ENCODE results near the gene CTCFL.
"Not testable (repeated sequence)": the region's sequence is repeated elsewhere in the genome, so short reads cannot be mapped to it uniquely, and the experiment has no call there.

CTCFL gene

GRCh38 chr20:57507477-57507876 lies 17.5 kb downstream of the CTCFL start:
- no peak for DNase-seq (ENCODE audit: low read depth)

- DNase-seq (ENCODE audit: low read depth): no peak
Measured at GRCh38 chr20:57505979-57506378, 19.0 kb downstream of the CTCFL start.

GRCh38 chr20:57504411-57504810 lies 20.5 kb downstream of the CTCFL start:
- no peak for DNase-seq (ENCODE audit: low read depth)

GRCh38 chr20:57503035-57503658 lies 21.8 kb downstream of the CTCFL start:
- DNase-seq (ENCODE audit: low read depth): no peak

GRCh38 chr20:57502336-57502700 lies 22.6 kb downstream of the CTCFL start:
- DNase-seq (ENCODE audit: low read depth): no peak

GRCh38 chr20:57501461-57502335 lies 23.2 kb downstream of the CTCFL start:
- no peak for DNase-seq (ENCODE audit: low read depth)

- no peak for DNase-seq (ENCODE audit: low read depth)
Measured at GRCh38 chr20:57500962-57501361, 24.0 kb downstream of the CTCFL start.

GRCh38 chr20:57500235-57500634 lies 24.7 kb downstream of the CTCFL start:
- no peak for DNase-seq (ENCODE audit: low read depth)

- DNase-seq (ENCODE audit: low read depth): no peak
Measured at GRCh38 chr20:57499676-57500075, 25.3 kb downstream of the CTCFL start.

- no peak for DNase-seq (ENCODE audit: low read depth)
Measured at GRCh38 chr20:57498425-57499400, 26.2 kb downstream of the CTCFL start.

- DNase-seq (ENCODE audit: low read depth): no peak
Measured at GRCh38 chr20:57496592-57496991, 28.3 kb downstream of the CTCFL start.

- no peak for DNase-seq (ENCODE audit: low read depth)
Measured at GRCh38 chr20:57495978-57496377, 29.0 kb downstream of the CTCFL start.

- no peak for DNase-seq (ENCODE audit: low read depth)
Measured at GRCh38 chr20:57493091-57493615, 31.8 kb downstream of the CTCFL start.

- DNase-seq (ENCODE audit: low read depth): no peak
Measured at GRCh38 chr20:57491373-57491772, 33.6 kb downstream of the CTCFL start.

GRCh38 chr20:57488277-57488676 lies 36.7 kb downstream of the CTCFL start:
- DNase-seq (ENCODE audit: low read depth): not testable (repeated sequence)

- DNase-seq (ENCODE audit: low read depth): no peak
Measured at GRCh38 chr20:57485770-57486169, 39.2 kb downstream of the CTCFL start.

GRCh38 chr20:57484772-57485171 lies 40.2 kb downstream of the CTCFL start:
- no peak for DNase-seq (ENCODE audit: low read depth)

GRCh38 chr20:57483287-57484050 lies 41.5 kb downstream of the CTCFL start:
- DNase-seq (ENCODE audit: low read depth): no peak

GRCh38 chr20:57482796-57483195 lies 42.1 kb downstream of the CTCFL start:
- no peak for DNase-seq (ENCODE audit: low read depth)

- DNase-seq (ENCODE audit: low read depth): no peak
Measured at GRCh38 chr20:57482148-57482547, 42.8 kb downstream of the CTCFL start.

- DNase-seq (ENCODE audit: low read depth): no peak
Measured at GRCh38 chr20:57481281-57481711, 43.6 kb downstream of the CTCFL start.
